HG03575 (cell line): ENCODE data around the gene PCSK6.

Experiments
- ATAC-seq: cut with Tn5 transposase; IDR thresholded peaks from one replicate; pipeline ENCODE4 v1.9.1; 2021; ENCODE audit not compliant: unreplicated experiment, insufficient number of reproducible peaks, low FRiP score; ENCODE audit errors: extremely low read depth

The PCSK6 gene

DNA sequence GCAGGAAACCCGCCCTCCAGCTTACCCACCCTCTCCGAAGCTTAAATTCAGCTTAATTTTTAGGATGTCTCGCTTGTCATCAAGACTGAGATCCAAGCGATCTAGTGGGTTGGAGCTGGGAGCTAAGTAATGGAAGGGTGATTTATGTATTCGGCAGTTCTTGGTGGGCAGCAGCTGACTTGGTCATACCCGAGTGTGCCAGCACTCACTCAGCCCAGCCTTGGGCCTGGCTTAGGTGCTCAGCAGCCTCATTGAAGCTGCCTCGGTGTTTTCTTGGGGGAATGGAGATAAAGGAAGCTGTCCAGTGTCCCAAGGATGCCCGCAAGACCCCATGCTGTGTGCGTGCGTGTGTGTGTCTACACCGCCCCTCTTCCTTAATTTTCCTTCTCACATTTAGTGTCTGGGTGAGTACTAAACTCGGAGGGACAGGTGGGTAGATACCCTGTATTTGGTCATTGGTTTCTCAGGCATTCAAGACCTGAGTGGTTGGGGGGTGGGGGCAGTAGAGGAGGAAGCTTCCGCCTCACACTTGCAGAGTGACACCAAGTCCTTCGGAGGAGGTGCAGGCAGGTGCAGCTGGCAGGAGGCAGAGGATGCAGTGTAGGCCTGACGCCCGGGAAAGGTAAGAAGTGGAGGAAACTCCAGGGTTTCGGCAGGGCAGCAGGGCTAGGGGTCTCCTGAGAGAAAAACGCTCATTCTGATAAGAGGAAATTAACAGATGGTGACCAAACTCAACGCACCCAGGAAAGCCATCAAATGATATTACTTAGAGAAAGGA is 92.8 kb downstream of the PCSK6 start:
- ATAC-seq: no peak

DNA sequence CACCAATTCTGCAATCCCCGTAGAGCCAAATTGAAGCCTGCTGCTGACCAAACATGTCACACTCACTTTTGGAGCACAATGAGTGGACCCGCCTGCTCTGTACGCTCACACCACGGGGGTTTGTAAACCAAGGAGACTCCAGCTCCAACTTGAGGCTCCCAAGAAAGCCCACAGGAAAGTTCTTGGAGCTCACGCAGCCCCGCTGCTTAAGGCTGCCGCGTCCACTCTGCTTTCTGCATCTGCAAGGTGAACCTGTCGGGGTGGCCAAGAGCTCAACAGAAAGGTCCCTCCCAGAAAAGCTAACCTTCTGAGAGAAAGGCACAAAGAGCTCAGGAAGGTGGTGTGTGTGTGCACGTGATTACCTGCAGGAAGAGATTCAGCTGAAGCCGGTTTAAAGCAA is 94.9 kb downstream of the PCSK6 start:
- ATAC-seq: no peak

DNA sequence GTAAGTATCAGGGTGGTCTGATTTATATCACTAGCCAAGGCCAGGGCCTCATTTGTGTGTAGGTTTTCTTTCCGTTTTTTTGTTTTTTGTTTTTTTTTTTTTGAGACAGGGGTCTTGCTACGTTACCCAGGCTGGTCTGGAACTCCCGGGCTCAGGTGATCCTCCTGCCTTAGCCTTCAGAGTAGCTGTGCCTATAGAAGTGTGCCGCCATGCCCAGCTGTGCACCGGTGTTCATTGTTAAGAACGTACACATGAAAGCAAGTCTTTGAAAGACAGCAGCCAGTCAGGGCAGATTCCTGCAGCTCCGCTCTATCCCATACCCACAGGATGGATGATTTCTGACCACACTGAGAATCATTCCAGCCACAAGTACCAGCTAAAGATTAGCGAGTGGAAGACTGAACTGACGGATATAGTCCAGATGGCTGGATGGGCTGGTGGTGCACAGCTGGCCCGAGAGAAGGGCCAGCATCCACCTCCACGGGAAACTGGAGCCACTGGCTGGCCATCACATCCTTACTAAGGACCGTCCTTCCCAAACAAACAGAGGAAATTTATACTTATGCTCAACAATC is 95.4 kb downstream of the PCSK6 start:
- no peak for ATAC-seq

DNA sequence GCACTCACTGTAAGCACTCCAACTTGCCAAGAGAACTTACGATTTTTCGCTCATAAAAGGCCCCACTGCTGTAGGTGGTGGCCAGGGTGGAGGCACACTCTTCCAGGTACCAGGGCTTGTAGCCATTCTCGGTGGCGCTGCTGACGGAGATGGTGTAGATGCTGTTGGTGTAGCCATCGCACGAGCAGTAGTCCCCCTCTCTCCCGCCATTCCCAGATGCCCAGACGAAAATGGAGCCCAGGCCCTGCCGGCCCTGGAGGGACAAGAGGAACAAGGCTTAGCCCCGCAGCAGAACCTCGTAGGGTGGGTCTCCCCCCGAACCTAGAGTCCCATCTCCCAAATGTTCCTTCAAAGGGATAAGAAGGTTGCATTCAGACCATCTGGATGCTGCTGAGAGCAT is 96.3 kb downstream of the PCSK6 start:
- no peak for ATAC-seq

DNA sequence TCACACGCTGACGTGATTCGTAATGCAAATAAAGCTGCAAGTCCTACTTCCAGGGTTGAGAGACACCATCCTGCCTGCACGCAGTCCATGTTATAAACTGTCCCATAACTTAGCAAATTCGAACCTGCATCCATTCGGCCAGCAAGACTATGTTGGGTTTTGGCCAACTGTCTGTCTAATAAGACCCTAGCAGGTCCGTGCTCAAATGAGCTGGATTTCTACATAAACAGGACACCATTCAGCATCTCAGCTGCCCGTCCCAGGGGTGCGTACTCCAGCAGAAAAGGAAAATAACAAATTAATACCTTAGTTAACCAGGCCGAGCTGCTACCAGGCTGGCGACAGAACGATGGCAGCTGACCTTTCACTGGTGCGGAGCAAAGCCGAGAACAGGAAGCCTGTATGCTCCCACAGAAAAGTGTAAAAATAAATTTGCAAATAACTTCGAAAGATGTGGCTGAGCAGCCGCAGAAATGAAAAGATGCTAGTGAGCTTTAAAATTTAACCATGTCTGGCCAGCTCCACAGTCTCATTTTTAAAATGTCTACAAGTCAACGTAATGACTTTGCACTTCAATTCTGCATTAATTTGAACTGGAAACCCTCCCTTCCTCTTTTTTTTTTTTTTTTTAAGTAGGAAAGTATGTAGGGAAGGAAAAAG is 97.4 kb downstream of the PCSK6 start:
- ATAC-seq: no peak

DNA sequence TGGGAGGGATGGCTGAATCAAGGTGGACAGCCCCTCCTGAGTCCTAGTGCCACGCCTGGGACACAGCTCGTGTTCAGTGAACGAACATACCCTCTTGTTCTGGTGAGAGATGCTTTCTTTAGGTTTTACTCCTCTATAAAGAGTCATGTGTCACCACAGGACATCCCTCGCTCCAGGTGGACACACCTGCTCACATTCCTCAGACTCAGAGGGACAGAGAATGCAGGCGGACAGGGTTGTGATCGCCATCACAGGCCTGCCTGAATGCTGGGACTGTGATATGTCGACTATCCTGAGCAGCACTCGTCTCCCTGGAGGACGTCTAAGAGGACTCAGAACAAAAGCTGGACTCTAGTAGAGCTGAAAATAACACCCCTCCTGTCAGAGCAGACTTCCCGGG is 98.1 kb downstream of the PCSK6 start:
- ATAC-seq: no peak

DNA sequence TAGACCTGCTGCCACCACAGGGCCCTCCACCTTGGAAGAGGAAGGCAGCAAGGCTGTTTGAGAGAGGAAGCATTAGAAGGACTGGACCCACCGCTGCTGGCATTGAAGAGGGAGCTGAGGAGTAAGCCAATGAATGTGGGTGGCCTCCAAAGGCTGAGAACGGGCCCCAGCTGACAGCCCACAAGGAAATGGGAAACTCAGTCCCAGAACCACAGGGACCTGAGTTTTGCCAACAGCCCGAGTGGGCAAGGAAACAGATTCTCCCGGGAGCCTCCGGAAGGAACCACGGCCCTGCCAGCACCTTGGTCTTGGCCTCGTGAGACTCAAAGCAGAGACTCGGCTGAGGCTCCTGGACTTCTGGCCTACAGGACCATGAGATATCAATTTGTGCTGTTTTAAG is 99.0 kb downstream of the PCSK6 start:
- ATAC-seq: no peak

DNA sequence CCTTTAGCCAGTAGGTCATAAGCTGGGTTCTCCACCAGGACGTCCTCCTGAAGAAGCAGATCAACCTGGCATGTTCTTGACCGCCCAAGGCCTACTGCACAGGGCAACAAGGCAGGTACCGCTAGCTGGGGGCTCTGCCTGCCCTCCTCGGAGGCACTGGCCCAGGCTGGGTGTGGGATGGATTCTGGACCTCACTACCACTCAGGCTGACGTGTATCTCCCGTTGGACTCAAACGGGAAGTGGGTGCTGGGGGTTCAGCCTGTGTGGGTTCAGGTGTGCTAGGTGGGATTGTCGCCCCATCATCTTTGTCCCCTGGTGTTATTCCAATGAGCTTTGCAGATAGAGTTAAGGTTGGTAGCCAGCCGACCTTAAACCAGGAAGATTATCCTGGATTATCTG is 99.4 kb downstream of the PCSK6 start:
- ATAC-seq: no peak

DNA sequence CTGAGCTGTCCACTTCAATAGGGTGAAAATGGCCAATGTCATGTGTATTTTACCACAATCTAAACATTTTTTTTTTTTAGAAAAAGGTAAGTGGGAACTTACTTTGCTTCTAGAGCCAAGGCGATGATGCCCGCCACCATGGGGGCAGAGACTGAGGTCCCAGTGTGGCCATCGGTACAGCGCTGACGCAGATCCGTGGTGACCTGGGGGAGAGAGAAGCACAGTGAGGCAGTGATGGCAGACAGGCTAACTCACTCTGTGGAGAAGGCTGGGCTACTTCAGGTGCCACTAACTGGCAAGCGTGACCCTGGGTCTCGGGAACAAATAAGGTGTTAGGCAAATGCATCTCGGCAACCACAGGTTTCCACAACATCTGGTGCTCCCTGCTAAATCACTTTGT is 100.1 kb downstream of the PCSK6 start:
- ATAC-seq: no peak

DNA sequence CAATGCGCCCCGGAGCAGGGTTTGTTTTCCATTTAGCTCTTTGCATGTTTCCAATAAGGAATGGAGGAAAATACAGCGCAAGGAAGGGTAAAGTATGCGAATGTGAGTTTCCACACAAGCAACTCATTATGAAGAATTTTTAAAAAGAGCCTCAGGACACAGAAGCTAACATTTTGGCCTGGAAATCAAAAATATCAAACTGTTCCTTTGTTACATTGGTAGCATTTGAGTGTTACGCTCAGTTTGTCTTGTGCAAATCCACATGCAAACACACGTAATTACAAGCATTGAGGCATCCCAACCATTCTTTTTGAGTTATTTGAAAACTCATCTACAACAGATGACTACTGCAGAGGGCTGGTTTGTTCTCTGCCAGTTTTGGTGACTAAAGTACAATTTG is 101.5 kb downstream of the PCSK6 start:
- ATAC-seq: no peak

DNA sequence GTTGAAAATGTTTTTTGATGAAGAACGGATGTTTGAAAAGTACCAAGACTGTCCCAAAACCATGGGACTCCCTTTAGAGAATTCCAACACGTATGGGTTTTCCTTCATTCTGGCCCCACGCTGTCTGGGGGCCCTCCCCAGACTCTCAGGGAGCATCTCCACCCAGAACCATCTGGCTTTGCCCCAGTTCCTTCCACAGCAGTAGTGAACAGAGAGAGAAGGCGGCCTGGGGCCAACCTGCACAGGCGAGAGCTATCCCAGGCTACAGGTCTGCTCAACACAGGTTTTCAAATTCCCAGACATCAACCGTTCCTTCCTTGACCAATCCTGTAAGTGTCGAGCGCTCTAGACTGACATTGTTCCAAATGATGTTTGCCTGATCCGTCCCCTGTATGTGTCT is 101.9 kb downstream of the PCSK6 start:
- no peak for ATAC-seq

DNA sequence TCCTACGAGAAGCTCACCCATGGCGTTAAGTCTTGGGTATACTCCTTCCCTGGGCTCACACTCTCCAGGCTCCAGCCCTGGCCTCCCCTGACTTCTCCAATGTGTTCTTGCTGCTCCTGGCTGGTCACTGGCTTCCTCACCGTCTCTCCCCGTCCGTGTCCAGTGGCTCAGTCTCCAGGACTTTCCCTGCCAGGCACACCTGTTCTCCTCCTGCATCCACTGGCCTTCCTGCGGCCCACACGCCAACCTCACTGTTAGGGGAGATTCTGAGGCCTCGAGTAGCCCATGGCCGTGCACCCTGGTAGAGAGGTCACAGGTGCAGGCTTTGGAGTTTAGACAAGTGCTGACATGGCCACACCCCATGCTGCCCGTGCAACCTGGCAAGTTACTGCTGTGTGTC is 102.5 kb downstream of the PCSK6 start:
- ATAC-seq: no peak

DNA sequence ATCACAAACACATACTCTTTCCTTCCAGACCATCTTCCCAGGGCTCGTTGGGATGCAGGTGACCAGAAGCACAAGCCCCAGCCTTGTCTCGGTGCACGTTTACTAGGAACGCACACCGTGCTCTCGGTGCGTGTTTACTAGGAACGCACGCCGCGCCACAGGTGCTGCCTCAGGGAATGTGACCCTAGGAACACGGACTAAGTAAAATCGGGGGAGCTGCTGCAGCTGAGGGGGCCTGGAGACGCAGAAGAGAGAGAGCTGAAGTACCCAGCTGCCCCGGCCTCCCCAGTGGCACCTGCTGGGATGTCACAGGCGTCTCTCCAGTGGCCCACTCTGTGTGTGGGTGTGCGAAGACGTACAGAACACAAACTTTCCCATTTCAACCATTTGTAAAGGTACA is 103.5 kb downstream of the PCSK6 start:
- no peak for ATAC-seq

DNA sequence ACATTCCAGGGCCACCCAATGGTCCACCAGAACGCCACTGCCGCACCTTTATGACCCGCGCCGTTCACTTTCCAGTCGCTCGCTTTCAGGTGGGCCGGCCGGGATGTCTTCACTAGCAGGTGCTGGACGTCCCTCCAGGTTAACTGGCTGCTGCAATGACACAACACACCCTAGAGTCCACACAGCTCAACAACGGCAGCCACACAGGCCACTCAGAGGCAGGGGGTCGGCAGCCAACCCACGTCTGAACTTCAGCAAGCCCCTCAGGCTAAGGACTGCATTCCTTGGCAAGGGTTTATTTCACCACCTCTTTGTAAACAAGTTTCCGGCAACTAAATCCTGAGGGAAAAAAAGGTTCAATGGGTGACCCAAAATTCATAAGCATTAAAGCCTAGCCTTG is 105.2 kb downstream of the PCSK6 start:
- no peak for ATAC-seq

DNA sequence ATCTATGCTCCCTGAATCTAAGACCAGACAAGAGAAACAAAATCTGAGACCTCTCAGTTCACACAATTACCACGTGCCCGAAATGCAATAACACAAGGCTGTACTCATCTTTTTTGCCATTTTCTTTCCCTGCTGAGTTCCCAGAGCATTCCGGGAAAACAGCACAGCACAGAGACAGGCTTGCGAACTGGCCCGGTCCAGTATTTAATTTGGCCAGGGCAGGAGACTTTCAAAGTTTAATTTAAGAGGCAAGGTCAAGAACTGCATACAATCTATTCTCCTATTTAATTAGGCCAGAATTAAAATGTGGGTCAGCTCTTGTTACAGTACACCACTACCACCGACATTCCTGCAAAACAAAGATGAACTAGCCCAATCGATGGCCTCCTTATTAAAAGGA is 107.0 kb downstream of the PCSK6 start:
- no peak for ATAC-seq

DNA sequence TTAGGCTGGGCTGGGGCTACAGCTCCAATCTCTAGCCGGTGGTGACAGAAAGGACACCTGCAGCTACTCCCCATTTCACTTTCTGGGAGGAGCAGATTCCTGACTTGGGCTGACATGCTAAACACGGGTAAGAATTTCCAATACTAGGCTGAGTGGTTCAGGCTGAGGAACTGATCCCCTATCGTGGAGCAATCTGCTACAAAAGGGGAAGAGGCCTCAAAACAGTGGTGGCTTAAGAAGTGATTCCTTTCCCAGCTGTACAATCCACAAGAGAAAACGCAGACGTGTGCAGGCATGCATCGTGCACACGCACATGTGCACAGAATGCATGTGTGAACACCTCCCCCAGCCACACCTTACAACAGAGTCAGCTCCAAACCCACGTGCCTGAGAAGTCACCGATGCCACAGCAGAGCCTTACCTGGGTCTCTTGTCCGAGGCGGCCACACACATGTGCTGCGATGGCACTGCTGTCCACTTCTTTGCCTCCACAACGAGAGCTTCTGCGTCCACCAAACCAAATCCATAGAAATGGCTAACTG is 107.8 kb downstream of the PCSK6 start:
- ATAC-seq: no peak

DNA sequence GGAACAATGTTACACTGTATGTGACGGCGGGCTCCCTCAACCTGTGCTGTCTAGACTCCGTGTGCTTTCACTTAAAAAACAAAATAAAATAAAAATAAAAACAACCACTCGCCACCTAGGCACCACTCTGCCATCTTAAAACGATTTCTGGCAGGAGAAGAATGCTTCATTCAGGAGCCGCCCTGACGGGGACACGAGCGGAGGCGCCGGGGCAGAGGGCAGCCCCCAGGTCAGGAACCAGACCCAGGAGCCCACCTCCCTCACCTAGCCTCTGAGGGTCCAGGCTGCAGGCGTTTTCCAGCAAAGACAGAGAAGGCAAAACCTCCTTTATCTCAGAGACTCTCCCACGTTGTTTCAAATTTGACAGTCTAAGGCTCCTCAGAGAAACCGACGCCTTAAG is 109.4 kb downstream of the PCSK6 start:
- ATAC-seq: no peak

DNA sequence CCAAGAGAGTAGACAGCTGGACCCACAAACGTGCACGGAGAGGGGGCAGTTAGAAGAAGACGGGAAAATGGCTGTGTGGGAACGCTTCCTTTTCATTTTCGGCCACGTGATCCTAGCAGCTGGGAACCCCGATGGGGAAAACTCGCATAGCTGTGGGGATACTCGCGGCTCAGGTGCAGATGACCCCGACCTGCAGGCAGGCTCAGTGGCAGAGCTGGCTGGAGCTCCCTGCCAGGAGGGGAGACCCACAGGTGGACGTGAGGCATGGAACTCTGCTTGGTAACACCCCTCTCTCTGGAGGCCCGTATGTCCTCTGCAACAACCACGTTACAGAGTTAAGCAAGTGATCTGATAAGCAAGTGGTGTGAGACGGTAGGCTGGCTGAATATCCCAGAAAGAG is 109.9 kb downstream of the PCSK6 start:
- no peak for ATAC-seq

DNA sequence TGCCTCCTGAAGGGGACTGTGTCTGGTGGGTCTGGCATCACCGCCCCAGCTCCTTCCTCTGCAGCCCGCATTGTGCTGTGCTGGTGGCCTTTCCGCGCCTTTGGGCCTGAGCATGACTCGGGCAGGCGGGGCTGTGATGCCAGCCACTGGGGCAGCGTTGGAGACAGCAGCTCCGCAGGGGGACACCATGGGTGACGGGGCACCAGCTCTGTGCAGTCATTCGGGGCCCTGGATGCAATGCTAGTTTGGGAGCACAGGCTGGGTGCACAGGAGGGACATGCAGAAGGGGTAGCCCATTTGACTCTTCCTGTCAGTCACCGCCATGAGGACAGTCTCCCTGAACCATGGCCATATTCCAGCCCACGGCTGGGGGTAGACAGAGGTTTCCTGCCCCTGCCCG is 110.6 kb downstream of the PCSK6 start:
- ATAC-seq: no peak

DNA sequence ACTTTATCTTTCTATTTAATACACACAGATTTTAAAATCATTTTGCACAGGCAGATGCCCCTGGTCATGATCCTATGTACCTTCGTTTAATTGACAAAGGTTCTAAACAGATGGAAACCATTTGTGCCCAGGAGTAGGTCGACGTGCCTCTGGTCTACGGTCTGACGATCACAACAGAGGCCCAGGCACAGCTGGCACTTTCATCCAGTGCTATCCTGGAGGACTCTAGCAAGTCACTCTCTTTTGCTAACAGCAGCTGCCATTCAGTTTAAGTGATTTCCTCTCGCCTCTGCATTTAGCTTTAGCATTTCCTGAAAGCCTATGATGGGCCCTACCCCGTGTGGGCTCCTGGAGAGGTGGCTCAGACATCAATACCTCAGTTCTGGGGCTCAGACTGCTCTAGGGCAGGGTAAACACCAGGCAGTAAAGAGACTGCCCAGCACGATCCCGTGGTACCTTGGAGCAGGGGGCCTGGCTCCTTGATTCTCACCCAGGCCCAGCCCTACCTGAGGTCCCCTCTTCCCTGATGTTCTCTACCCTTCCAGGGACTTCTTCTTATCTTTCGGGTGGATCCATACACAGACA is 111.2 kb downstream of the PCSK6 start:
- ATAC-seq: no peak
